Epithelial cell of prostate (primary cell): ENCODE data around the gene CD8A.

Source experiments
- DNase-seq: peaks from one replicate; pipeline ENCODE4 v3.0.0-alpha.2; 2011; ENCODE audit warnings: low read depth, low spot score
- H3K27ac ChIP-seq: fragments of 450-650 bp; 2 replicates; pipeline ENCODE4 v1.5.1; 2017; ENCODE audit warnings: mild to moderate bottlenecking

The CD8A gene

GRCh38 chr2:86809481-86810121, 18.9 kb upstream of the CD8A start:
- no peak for DNase-seq
- no peak overlapping the region for H3K27ac ChIP-seq

DNA sequence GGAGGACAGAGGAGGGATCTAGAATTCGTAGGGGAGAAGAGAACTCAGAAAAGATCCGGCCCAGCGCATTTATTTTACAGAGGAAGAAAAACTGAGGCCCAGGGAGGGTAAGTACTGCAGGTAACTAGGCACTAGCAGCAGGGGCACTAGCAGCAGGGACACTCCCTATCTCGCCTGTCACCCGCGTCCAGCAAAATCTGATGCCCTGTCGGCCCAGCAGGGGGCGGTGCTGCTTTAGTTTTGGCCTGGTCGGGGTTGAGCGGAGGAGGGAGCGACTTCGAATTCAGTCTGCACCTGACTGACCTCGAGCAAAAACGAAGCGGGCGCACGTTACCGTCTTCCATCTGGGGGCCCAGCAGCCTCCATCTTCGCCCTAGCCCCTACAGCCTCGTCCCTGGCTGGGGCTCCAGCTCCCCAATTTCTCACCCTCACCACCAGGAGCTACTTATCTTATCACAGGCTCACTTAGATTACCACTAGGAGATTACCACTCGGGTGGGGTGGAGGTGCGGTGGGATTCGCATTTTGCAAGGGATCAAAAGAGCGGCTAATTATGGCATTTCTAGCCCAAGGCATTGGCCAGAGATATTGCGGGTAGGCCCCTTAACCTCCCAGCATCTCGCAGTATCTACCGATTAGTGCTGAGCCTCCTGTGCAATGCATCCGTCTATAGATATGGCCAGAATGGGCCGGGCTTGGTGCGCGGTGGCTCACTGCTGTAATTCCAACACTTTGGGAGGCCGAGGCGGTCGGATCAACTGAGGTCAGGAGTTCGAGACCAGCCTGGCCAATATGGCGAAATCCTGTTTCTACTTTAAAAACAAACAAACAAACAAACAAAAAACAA, 17.8 kb upstream of the CD8A start:
- DNase-seq, result peak; percentile 45
- peak overlapping the region; percentile 38 for H3K27ac ChIP-seq

DNA sequence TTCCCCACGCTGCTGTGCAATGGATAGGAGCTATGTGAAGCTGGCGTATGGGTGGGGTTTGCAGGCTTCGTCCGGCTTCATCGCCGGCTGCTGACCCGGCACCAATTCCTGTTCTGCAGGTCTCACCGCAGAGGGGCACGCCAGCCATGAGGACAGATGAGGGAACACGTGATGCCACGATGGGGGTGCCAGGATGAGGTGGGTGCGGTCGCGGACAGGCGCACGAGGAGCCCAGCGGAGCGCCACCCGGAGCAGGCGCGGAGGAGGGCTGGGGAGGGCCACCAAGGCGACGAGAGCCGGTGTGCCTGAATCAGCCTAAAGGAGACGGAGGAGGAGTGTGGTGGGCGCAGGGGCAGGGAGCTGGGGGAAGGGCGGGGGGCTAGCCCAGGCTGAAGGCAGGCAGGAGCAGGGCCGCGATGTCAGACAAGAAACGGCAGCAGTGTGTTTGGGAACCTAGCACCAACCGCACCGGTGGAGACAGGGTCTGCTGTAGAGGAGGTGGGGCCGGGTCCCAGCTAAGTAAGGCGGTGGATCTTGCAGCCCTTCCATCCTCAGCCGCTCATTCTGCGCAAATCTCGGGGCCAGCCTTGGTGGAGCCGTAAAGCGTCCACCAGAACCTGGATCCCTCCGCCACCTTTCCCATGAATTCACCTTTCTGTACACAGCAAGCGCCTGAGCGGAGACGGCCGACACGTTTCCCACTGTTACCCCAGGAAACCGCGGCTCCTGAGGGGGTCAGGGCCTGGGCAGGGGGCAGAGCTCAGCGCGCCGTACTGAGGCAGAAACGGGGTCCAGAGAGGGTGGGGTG, 17.0 kb upstream of the CD8A start:
- DNase-seq, result peak; percentile 52
- H3K27ac ChIP-seq, result peak overlapping the region; percentile 38

- no peak overlapping the region for H3K27ac ChIP-seq
- no peak for DNase-seq
Observed at GRCh38 chr2:86807133-86807467, 16.4 kb upstream of the CD8A start.

GRCh38 chr2:86806059-86806857, 15.5 kb upstream of the CD8A start:
- DNase-seq, result no peak
- no peak overlapping the region for H3K27ac ChIP-seq

- no peak for DNase-seq
- H3K27ac ChIP-seq, result no peak overlapping the region
Observed at GRCh38 chr2:86800856-86801567, 10.3 kb upstream of the CD8A start.

- no peak for DNase-seq
- no peak overlapping the region for H3K27ac ChIP-seq
Observed at GRCh38 chr2:86794861-86795260, 4.1 kb upstream of the CD8A start.

GRCh38 chr2:86793752-86794151, 3.0 kb upstream of the CD8A start:
- DNase-seq, result no peak
- H3K27ac ChIP-seq, result no peak overlapping the region

DNA sequence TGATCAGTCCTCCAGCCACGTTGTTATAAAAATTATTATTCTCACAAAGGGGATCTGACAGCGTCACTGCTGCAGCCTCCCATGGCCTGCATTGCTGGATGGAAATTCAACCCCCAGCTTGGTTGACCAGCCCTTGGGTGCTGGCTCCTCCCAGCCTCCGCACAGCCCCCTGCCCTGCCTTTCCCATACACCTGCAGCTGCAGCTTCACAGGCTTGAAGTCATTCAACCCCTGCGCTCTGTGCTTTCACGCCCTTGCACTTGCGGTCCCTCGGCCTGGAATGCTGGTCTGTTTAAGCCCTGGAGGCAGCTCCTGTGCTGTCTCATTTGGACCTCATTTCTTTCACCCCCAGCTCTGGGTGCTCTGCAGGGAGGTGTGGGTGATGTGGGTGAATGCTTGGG, 860 bp upstream of the CD8A start:
- DNase-seq, result no peak
- H3K27ac ChIP-seq, result no peak overlapping the region

- H3K27ac ChIP-seq, result no peak overlapping the region
- DNase-seq, result no peak
Observed at GRCh38 chr2:86790134-86790675, 508 bp downstream of the CD8A start.

- H3K27ac ChIP-seq, result no peak overlapping the region
- DNase-seq, result no peak
Observed at GRCh38 chr2:86789687-86790133, 1.0 kb downstream of the CD8A start.

DNA sequence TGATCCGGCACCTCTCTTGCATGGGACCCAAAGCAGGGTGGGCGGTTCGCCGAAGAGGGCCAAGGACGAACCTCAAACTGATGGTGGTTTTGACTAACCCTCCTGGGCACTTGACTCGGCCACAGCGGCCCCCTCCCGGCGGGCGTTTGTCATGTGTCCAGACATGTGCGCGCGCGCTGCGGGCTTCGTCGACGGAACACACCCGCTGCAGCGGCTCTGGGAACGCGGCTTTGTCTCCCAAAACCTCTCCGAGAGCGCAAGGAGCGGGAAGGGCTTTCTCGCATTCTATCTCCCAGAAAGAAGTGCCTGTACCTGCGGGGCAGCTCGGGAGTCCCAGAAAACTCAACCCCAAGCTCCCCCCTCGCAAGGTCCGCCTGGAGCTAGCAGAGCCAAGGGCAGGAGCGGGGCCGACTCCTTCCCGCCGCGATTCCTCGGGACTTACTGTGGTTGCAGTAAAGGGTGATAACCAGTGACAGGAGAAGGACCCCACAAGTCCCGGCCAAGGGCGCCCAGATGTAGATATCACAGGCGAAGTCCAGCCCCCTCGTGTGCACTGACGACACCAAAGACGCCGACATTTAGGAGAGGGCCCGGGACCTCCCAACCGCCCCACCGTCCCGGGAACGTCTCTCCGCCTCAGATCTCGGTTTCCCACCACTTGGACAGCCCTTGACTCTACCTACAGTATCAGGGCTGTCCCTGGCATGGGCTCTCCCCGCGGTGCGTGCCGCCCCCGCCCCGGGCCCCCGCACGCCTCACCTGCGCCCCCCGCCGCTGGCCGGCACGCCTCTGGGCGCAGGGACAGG, 1.6 kb downstream of the CD8A start:
- H3K27ac ChIP-seq, result no peak overlapping the region
- no peak for DNase-seq

- DNase-seq, result no peak
- no peak overlapping the region for H3K27ac ChIP-seq
Observed at GRCh38 chr2:86788165-86788564, 2.5 kb downstream of the CD8A start.

- H3K27ac ChIP-seq, result no peak overlapping the region
- DNase-seq, result no peak
Observed at GRCh38 chr2:86787736-86788135, 3.0 kb downstream of the CD8A start.

DNA sequence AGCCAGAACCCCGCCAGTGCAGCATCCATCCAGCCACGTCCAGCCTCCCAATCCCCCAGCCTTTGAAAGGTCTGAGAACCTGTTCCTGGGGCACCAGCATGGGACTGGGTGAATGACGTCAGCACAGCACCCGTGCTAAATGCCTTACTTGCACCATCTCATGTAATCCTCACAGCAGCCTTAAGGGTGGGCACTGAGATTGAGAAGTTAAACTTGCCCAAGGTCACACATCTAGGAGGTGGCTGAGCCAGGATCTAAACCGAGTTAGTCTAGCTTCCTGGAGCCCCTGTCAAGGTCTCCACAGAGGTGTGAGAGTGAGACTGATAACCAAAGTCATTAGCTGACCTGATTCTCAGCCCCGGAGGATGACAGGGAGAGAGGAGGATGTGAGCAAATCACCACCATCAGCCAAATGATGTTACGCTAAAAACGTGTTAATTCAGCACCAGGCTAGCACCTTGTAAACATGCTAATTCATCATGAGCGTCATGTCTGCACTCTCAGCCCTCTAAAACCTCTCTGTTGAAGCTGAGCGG, 4.6 kb downstream of the CD8A start:
- no peak for DNase-seq
- no peak overlapping the region for H3K27ac ChIP-seq

- no peak overlapping the region for H3K27ac ChIP-seq
Observed at GRCh38 chr2:86785456-86785855, 5.3 kb downstream of the CD8A start.

GRCh38 chr2:86783615-86784339, 6.9 kb downstream of the CD8A start:
- no peak for DNase-seq
- no peak overlapping the region for H3K27ac ChIP-seq

More at GRCh38 chr2:86785456-86785855, 5.3 kb downstream of the CD8A start:
- no peak for DNase-seq

DNA sequence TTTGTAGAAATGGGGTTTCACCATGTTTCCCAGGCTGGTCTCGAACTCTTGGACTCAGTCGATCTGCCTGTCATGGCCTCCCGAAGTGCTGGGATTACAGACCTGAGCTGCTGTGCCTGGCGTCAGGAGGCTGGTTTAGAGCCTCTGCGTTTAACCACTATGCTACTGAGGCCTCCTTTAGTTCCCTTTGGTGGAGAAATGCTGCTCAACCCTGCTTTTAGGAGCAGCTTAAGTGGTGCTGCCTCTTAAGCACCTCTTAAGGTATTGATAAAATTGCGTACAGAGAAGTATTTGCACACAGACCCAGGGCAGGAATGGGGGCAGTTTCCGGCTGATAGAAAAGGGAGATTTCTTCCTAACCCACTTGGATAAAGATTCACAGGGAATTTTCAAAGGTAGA, 8.0 kb downstream of the CD8A start:
- no peak for DNase-seq
- no peak overlapping the region for H3K27ac ChIP-seq
